Stomach (tissue), 9 donors: ENCODE measurements around the gene CHSY3. TPM values are rescaled to one million over a fixed set of nuclear protein-coding genes. Genes with fewer than 3 reads are reported as not detected.

ENCODE experiments used
- DNase-seq, 2 donors: peaks; one replicate each; pipeline versions ENCODE4 v3.0.0 to v3.0.0-alpha.2; 2013 to 2019
- H3K27ac ChIP-seq, 5 donors: fragments of 200-600 bp in 4 of 5; sonication (generic) in 4 of 5; one replicate each; pipeline ENCODE4 v1.5.1; 2013 to 2019; ENCODE audit warnings: mild to moderate bottlenecking in 1 of 5, moderate library complexity in 1 of 5
- H3K27me3 ChIP-seq, 3 donors: fragments of 200-600 bp; sonication (generic); one replicate each; pipeline ENCODE4 v1.5.1; 2017 to 2019; ENCODE audit warnings: mixed run types in 1 of 3
- H3K36me3 ChIP-seq, 4 donors: fragments of 200-600 bp; sonication (generic); 1 replicate in 3 of 4; 2 replicates in 1 of 4; pipeline ENCODE4 v1.5.1; 2016 to 2019
- H3K4me1 ChIP-seq, 4 donors: fragments of 200-600 bp; sonication (generic); one replicate each; pipeline ENCODE4 v1.5.1; 2016 to 2019
- H3K4me3 ChIP-seq, 4 donors: fragments of 200-600 bp; sonication (generic) in 3 of 4; one replicate each; pipeline ENCODE4 v1.5.1; 2016 to 2019; ENCODE audit warnings: mild to moderate bottlenecking in 1 of 4
- H3K9me3 ChIP-seq, 4 donors: fragments of 200-600 bp; sonication (generic); one replicate each; pipeline ENCODE4 v1.5.1; 2016 to 2019
- EP300 ChIP-seq: sonication (generic); formaldehyde crosslinking; IDR thresholded peaks from one replicate; pipeline ENCODE4 v1.6.1; 2017; ENCODE audit warnings: antibody characterized with exemption
- POLR2A ChIP-seq, 4 donors: fragments of 450-650 bp; IDR thresholded peaks; one replicate each; pipeline ENCODE4 v1.6.1; 2016; ENCODE audit warnings: antibody characterized with exemption in 4 of 4, control low read depth in 2 of 4, mild to moderate bottlenecking in 1 of 4, moderate library complexity in 1 of 4
- POLR2AphosphoS5 ChIP-seq, 3 donors: sonication (generic); formaldehyde crosslinking; IDR thresholded peaks; one replicate each; pipeline ENCODE4 v1.6.1; 2016; ENCODE audit warnings: antibody characterized with exemption in 3 of 3
- WGBS, 5 donors: extraction: QIAGEN DNeasy Blood & Tissue Kit in 3 of 5; methylation state at CpG; one replicate each; pipeline versions ENCODE4 v1.1.5 to v1.1.7; 2013 to 2018; 5-methylcytosine and 5-hydroxymethylcytosine counted together
- intact Hi-C: fragments of 100-400 bp; cut with DNase I; formaldehyde crosslinking; loops from one replicate; pipeline ENCODE4 v1.15.1; 2023; ENCODE audit warnings: low total_unique reads
- polyA plus RNA-seq, 3 donors: library from polyadenylated mRNA; stranded (reverse); fragments of 200-250 nt; gene quantifications; one replicate each; pipeline ENCODE4 v1.2.3, GENCODE V29; 2013
- total RNA-seq, 5 donors: library from RNA; depleted of rRNA; stranded (reverse); fragments of >200 nt; gene quantifications; one replicate each; pipeline versions ENCODE4 v1.1.0 to v1.2.3, GENCODE V29; 2014 to 2016
- TF ChIP-seq, protein P1 (sequence below), 7 experiments: fragments of 450-650 bp in 4 of 7; fragments of 200-600 bp in 3 of 7; sonication (generic) in 3 of 7; IDR thresholded peaks; one replicate each; pipeline ENCODE4 v1.5.1; 2016 to 2019; ENCODE audit warnings: antibody characterized with exemption in 7 of 7, control low read depth in 2 of 7, mild to moderate bottlenecking in 1 of 7
- donor health status: healthy with polysubstance abuse.
- donor health status: Bipolar disorder and iron deficiency.
- donor health status: healthy.

CHSY3 gene
- total and polyA plus RNA-seq, 8 donors, result under 0.01 to 6.1 (median 0.31) TPM; not detected in 1

DNA sequence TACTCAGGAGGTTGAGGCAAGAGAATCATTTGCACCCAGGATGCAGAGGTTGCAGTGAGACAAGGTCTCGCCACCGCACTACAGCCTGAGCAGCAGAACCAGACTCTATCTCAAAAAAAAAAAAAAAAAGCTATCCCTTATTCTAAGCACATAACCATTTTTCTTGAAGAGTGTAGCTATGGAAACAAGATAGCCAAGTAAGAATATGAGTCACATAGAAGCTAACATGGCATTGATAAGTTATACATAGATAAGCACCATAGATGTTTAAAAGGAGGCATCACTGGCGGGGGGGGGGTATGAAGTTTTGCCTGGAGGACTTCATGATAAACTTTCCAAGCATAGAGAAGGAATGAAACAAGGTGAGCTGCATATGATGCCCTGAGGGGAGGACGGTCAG is 26.0 kb downstream of the CHSY3 start:
- Histone ChIP-seq H3K4me3 (no peak overlapping the region), H3K27me3 (no peaks in the 10 kb centered on the region), H3K4me1 (no peaks in the 10 kb centered on the region), H3K9me3 (no peaks in the 10 kb centered on the region), H3K36me3 (no peaks in the 10 kb centered on the region), H3K27ac (no peak overlapping the region)
- 41 to 73% (median 69%) methylated on average over 3 to 4 of the region's 4 CpGs for WGBS, 5 donors
- intact Hi-C loops, result no loop called here
- TF ChIP-seq POLR2A (IDR thresholded peaks at IDR 0.05), result no peak
- no peak for TF ChIP-seq POLR2AphosphoS5 (IDR thresholded peaks at IDR 0.05)
- no peak for TF ChIP-seq EP300
- no peak for DNase-seq

- H3K36me3 ChIP-seq, result peaks cover 0 to 8% (median 0%) of the 10 kb centered on the region in 4 donors
- WGBS, 5 donors, result 49 to 60% (median 57%) methylated on average over 2 of the region's 2 CpGs
- DNase-seq, result no peak
- no peaks in the 10 kb centered on the region for H3K4me1 ChIP-seq
- H3K9me3 ChIP-seq, result peaks cover 0 to 24% (median 19%) of the 10 kb centered on the region in 4 donors
- H3K27me3 ChIP-seq, result no peaks in the 10 kb centered on the region
- intact Hi-C loops, result no loop called here
- no peak overlapping the region for H3K4me3 ChIP-seq
- TF ChIP-seq, protein P1, sequence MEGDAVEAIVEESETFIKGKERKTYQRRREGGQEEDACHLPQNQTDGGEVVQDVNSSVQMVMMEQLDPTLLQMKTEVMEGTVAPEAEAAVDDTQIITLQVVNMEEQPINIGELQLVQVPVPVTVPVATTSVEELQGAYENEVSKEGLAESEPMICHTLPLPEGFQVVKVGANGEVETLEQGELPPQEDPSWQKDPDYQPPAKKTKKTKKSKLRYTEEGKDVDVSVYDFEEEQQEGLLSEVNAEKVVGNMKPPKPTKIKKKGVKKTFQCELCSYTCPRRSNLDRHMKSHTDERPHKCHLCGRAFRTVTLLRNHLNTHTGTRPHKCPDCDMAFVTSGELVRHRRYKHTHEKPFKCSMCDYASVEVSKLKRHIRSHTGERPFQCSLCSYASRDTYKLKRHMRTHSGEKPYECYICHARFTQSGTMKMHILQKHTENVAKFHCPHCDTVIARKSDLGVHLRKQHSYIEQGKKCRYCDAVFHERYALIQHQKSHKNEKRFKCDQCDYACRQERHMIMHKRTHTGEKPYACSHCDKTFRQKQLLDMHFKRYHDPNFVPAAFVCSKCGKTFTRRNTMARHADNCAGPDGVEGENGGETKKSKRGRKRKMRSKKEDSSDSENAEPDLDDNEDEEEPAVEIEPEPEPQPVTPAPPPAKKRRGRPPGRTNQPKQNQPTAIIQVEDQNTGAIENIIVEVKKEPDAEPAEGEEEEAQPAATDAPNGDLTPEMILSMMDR (IDR thresholded peaks at IDR 0.05), result no peak
- no peak for TF ChIP-seq POLR2A (IDR thresholded peaks at IDR 0.05)
- no peak overlapping the region for H3K27ac ChIP-seq
These were observed 31.4 kb downstream of the CHSY3 start for GRCh38 chr5:129935626-129936025.

GRCh38 chr5:129938077-129938476 is 33.8 kb downstream of the CHSY3 start:
- WGBS, 5 donors, result 76 to 85% (median 81%) methylated on average over 3 of the region's 3 CpGs

GRCh38 chr5:129943936-129944335 is 39.7 kb downstream of the CHSY3 start:
- Histone ChIP-seq H3K9me3 (peaks cover 0 to 3% (median under 1%) of the 10 kb centered on the region in 4 donors), H3K4me1 (no peaks in the 10 kb centered on the region), H3K27me3 (no peaks in the 10 kb centered on the region), H3K4me3 (no peak overlapping the region), H3K36me3 (no peaks in the 10 kb centered on the region), H3K27ac (no peak overlapping the region)
- WGBS, 5 donors, result 0 to 83% (median 39%) methylated on average over 1 of the region's 1 CpG
- no peak for DNase-seq
- TF ChIP-seq, protein P1 (IDR thresholded peaks at IDR 0.05), result no peak
- TF ChIP-seq EP300 (no peak), POLR2AphosphoS5 (IDR thresholded peaks at IDR 0.05) (no peak), POLR2A (IDR thresholded peaks at IDR 0.05) (no peak)
- intact Hi-C loops, result no loop called here

More at GRCh38 chr5:129938077-129938476, 33.8 kb downstream of the CHSY3 start:
- TF ChIP-seq POLR2A (IDR thresholded peaks at IDR 0.05), result no peak
- TF ChIP-seq, protein P1 (IDR thresholded peaks at IDR 0.05), result no peak
- TF ChIP-seq EP300, result no peak
- no peak for TF ChIP-seq POLR2AphosphoS5 (IDR thresholded peaks at IDR 0.05)
- Histone ChIP-seq H3K4me1 (no peaks in the 10 kb centered on the region), H3K9me3 (peaks cover 0 to 24% (median 19%) of the 10 kb centered on the region in 4 donors), H3K27me3 (no peaks in the 10 kb centered on the region), H3K27ac (no peak overlapping the region), H3K4me3 (no peak overlapping the region), H3K36me3 (peaks cover 0 to 8% (median 0%) of the 10 kb centered on the region in 4 donors)
- intact Hi-C loops, result no loop called here
- DNase-seq, result no peak

DNA sequence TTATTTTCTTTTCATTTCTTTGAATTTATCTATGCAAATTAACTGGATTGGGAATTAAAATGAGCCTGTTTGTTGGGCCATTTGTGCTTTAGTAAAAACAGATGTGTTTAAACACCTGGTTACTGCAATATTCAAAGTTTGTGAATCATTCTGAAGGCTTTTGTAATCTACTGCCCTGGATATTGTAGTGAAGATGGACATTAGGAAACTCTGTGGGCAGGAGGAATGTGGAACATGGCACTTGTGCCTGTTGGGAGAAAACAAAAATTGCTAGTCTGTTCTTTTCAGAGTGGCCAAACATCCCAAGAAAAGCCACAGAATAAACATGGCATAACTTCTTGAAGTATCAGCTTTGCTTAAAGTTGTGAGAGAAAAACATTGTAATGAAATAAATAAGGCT is 40.8 kb downstream of the CHSY3 start:
- Histone ChIP-seq H3K9me3 (no peaks in the 10 kb centered on the region), H3K27me3 (no peaks in the 10 kb centered on the region), H3K36me3 (no peaks in the 10 kb centered on the region), H3K27ac (no peak overlapping the region), H3K4me3 (no peak overlapping the region), H3K4me1 (no peaks in the 10 kb centered on the region)
- intact Hi-C loops, result no loop called here
- no peak for DNase-seq
- TF ChIP-seq, protein P1 (IDR thresholded peaks at IDR 0.05), result no peak
- no peak for TF ChIP-seq POLR2A (IDR thresholded peaks at IDR 0.05)
- no peak for TF ChIP-seq EP300
- no peak for TF ChIP-seq POLR2AphosphoS5 (IDR thresholded peaks at IDR 0.05)
